AG04450 (cell line): ENCODE data around the gene CDH13. TPM values are rescaled to one million over a fixed set of nuclear protein-coding genes. Genes with fewer than 3 reads are reported as not detected.

Source experiments
- CTCF ChIA-PET: fragments of 300-600, 350-600 bp; formaldehyde crosslinking; extraction: SDS; loops from one replicate; lab custom pipeline; 2022; ENCODE audit warnings: antibody characterized with exemption, inconsistent platforms; lab: Charles Lee
- POLR2A ChIA-PET: fragments of 350-600 bp; formaldehyde crosslinking; extraction: SDS; loops from one replicate; lab custom pipeline; 2021; ENCODE audit warnings: antibody characterized with exemption, inconsistent platforms; lab: Yijun Ruan, JAX
- DNase-seq: peaks from one replicate; pipeline ENCODE4 v3.0.0-alpha.2; 2011; ENCODE audit warnings: low read depth, low spot score
- H3K27ac ChIP-seq: one replicate; pipeline ENCODE4 v1.5.1; 2012; ENCODE audit warnings: low read depth, low read length, control low read depth
- H3K27me3 ChIP-seq: one replicate; pipeline ENCODE4 v1.6.0; 2012; ENCODE audit warnings: low read length; ENCODE audit not compliant: control insufficient read depth, insufficient read depth
- H3K4me3 ChIP-seq: 2 replicates; pipeline ENCODE4 v1.5.1; 2011; ENCODE audit warnings: mild to moderate bottlenecking, low read depth, low read length, control low read depth
- H3K9me3 ChIP-seq: 2 replicates; pipeline ENCODE4 v1.5.1; 2012; ENCODE audit warnings: low read length; ENCODE audit not compliant: control insufficient read depth, insufficient read depth
- polyA plus RNA-seq: library from polyadenylated mRNA; depleted of rRNA; stranded (reverse); fragments of >200 nt; gene quantifications from 2 replicates; pipeline ENCODE4 v1.2.3, GENCODE V29; 2011
- TF ChIP-seq, protein P1 (sequence below): IDR thresholded peaks from 2 replicates; pipeline ENCODE4 v1.5.1; 2011; ENCODE audit warnings: low read depth, low read length, control low read depth, inconsistent platforms

The CDH13 gene
- polyA plus RNA-seq, 1 experiment, result 55.0 TPM

DNA sequence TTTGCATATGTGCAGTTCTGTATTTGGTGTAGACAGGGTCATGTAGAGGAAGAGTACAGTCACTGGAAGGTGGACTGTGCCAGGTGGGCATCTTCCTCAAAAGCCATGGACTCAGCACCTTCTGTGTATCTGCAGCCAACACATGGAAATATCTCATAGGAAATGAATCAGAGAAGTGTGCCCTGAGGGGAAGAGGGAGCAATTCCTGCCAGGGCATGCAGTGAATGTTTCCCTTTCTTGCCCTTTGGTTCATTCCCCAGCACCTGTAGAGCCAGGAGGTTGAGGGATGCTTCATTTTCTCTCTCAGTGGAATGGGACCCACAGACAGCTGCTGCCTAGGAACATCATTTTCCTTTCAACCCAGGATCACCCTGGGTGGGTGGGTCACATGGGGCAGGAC lies 1034.9 kb downstream of the CDH13 start:
- H3K27me3 ChIP-seq, result no peaks in the 10 kb centered on the region
- CTCF ChIA-PET, result no interaction called here
- H3K27ac ChIP-seq, result no peak overlapping the region
- POLR2A ChIA-PET, result no interaction called here
- no peak for DNase-seq
- H3K4me3 ChIP-seq, result no peak overlapping the region
- H3K9me3 ChIP-seq, result no peaks in the 10 kb centered on the region
- TF ChIP-seq, protein P1, sequence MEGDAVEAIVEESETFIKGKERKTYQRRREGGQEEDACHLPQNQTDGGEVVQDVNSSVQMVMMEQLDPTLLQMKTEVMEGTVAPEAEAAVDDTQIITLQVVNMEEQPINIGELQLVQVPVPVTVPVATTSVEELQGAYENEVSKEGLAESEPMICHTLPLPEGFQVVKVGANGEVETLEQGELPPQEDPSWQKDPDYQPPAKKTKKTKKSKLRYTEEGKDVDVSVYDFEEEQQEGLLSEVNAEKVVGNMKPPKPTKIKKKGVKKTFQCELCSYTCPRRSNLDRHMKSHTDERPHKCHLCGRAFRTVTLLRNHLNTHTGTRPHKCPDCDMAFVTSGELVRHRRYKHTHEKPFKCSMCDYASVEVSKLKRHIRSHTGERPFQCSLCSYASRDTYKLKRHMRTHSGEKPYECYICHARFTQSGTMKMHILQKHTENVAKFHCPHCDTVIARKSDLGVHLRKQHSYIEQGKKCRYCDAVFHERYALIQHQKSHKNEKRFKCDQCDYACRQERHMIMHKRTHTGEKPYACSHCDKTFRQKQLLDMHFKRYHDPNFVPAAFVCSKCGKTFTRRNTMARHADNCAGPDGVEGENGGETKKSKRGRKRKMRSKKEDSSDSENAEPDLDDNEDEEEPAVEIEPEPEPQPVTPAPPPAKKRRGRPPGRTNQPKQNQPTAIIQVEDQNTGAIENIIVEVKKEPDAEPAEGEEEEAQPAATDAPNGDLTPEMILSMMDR, result no peak

DNA sequence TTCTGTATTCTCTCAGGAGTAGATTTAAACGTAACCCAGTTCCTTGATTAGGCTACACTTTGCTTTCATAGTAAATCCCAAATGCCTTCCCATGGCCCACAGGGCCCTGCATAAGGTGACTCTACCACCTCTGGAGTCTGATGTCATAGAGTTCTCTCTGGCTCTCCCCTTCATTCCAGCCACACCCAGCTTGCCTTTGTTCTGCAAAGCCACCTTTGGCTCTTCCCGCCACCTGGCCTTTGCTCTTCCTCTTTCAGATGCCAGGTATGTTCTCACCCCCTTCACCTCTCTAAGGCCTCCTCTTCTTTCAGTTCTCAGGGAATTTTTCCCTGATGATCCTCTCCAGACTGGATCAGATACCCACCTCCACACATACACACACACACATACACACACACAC lies 1039.7 kb downstream of the CDH13 start:
- DNase-seq, result no peak
- H3K4me3 ChIP-seq, result no peak overlapping the region
- no peak overlapping the region for H3K27ac ChIP-seq
- TF ChIP-seq, protein P1, result no peak
- H3K9me3 ChIP-seq, result peaks cover 3% of the 10 kb centered on the region; the same call in 1 of the 2 replicates
- POLR2A ChIA-PET, result no interaction called here
- H3K27me3 ChIP-seq, result no peaks in the 10 kb centered on the region
- CTCF ChIA-PET, result no interaction called here

DNA sequence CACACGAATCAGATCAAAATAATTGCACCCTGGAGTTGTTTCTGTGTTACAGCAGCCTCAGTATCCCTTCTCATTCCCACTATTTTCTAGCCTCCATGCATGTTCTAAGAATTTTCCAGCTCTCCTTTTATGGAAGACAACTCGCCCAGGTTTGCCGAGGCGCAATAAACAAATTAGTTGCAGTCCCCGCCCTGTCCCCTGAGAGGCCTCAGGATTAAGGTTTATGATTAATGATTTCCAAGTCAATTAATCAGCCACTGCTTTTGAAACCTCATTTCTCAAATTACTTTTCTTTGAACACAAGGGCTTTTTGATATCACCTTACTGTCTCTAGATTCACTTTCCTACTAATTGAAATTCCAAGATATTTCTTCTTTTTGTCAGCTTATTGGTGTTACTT lies 1042.7 kb downstream of the CDH13 start:
- peaks cover 3% of the 10 kb centered on the region; the same call in 1 of the 2 replicates for H3K9me3 ChIP-seq
- CTCF ChIA-PET, result no interaction called here
- no peak overlapping the region for H3K27ac ChIP-seq
- H3K4me3 ChIP-seq, result no peak overlapping the region
- POLR2A ChIA-PET, result no interaction called here
- H3K27me3 ChIP-seq, result no peaks in the 10 kb centered on the region
- TF ChIP-seq, protein P1, result no peak
- no peak for DNase-seq

DNA sequence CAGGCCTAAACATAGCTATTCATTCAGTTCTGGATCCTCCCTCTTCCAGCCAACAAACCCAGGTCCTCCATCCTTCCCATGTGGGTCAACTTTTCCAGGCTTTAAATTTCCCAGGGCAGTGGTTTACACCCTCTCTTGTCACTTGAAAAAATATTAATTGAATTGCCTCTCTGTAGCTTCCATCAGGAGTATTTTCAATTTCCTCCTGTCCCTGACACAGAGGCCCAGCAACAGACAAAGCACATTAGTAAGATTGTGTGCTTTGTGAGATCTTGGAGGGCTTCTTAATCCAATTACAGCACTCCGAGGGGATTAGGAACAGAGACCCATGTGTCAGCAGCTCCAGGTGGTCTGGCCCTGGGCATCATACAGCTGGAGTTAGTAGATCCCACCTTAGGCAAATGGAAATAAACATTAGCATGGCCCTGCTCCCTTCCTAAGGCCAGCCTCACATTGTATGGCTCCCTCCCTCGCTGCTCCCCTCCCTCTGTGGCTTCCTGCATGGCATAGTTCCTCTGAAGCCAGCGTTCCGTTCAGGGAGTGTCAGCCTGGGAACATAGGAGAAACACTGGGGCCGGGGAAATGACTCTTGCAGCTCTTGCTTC lies 1048.3 kb downstream of the CDH13 start:
- Histone ChIP-seq H3K4me3 (no peak overlapping the region), H3K9me3 (peaks cover 3% of the 10 kb centered on the region; the same call in 1 of the 2 replicates), H3K27me3 (no peaks in the 10 kb centered on the region), H3K27ac (no peak overlapping the region)
- POLR2A ChIA-PET, result no interaction called here
- CTCF ChIA-PET, result no interaction called here
- no peak for DNase-seq
- TF ChIP-seq, protein P1, result no peak

DNA sequence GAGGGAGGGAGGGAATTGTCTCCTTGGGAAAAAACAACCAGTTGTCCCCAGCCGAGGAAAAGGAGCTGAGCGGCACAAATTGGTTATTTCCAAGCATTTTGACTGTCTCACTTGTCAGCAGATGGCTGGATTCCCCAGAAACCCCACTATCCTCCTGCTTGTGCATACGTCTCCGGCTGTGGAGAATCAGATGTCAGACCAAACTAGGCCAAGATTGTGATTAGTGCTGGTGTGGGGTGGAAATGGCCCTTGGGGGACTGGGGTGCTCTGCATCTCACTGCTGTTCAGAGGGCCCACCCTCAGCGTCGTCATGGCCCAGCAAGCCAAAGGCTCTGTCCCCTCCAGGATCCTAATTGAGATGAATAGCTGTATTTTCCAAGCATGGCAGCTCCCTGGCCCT lies 1049.3 kb downstream of the CDH13 start:
- TF ChIP-seq, protein P1, result no peak
- ChIA-PET CTCF (no interaction called here), POLR2A (no interaction called here)
- no peak overlapping the region for H3K27ac ChIP-seq
- no peak overlapping the region for H3K4me3 ChIP-seq
- H3K9me3 ChIP-seq, result no peaks in the 10 kb centered on the region
- DNase-seq, result no peak
- peaks cover 2% of the 10 kb centered on the region for H3K27me3 ChIP-seq
